Pons (tissue), 1 donor: ENCODE measurements around the gene DDC.
A peak's percentile ranks its signal among the peaks of the same experiment; 100 is the strongest.

Experiments used
- DNase-seq: peaks from one replicate; pipeline ENCODE4 v3.0.0-alpha.2; 2016; ENCODE audit warnings: low spot score

Gene DDC

GRCh38 chr7:50412973-50413372 is 152.2 kb downstream of the DDC start:
- DNase-seq = no peak

DNA sequence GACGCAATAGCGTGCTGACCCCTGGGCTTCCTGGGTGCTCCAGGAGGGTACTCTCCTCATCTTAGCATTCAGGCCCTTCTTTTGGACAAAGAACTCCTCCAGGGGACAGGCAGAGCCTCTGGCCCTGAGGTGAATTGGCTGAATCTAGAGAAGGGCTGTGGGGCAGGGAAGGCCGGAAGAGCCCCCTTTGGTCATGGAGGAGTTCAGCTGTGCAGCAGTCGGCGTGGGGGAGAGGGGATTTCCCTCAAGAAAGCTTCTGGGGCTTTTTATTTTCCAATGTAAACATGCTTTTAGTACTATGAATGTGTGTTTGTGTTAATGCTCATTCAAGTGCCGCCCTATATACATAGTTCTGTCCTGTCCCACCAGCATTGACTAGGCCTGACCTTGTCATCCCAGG is 153.9 kb downstream of the DDC start:
- DNase-seq = no peak

DNA sequence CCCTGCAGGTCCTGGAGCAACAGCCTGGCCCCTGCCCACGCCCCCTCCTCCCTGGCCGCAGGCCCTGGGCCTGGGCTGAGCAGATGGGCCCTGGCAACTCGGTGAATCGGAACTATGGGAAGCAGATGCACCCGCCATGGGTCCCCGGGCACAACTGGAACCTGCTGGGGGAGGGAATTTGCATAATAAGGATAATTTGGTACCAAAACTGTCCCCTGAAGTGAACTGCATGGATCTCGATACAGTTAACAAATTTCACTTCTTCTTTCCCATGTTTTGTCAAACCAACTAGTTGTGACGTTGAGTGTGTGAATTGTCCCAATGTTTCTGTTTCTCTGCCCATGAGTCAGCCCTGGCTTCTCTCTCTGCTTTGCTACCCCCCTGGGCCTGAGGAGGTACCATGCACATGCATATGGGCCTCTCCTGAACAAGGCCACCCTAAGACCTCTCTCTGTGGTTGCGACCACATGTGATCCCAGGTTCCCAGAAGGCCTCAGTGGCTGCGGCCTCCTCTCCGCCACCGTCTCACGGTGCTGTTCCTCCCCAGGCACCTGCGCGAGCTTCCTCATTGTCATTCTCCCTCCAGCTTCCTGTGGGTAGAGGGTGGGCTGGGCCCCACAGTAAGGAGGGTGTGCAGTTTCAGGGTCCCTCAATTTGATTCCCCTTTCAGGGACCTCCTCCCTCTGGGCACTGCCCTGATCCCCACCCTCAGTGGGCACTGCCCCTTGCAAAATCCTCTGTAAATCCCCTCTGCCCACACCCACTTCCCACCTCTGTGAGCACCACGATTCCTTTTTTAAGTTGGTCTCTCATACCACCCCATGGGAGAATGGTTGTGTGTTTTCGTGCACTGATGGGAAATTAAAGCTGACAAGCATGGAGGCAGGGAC is 155.1 kb downstream of the DDC start:
- peak; percentile 19 for DNase-seq
